ENCODE data around the gene SPOP. TPM values are rescaled to one million over a fixed set of nuclear protein-coding genes. Genes with fewer than 3 reads are reported as not detected.

The SPOP gene
- total and polyA plus RNA-seq, 9 of the 15 experiments (the other 6 are each of a cell fraction or from before 2014, with no cell fraction given) = 34.2 to 65.9 (median 39.7) TPM

- H3K9me1 ChIP-seq (ENCODE audit: control insufficient read depth, insufficient read depth, low read length) = no peaks in the 10 kb centered on the region
- POLR2A ChIA-PET = interaction anchor here (0.7 to 1.7 kb wide), 5 partner anchors 8 to 235 kb away, joined by 3 to 6 read pairs (median 3); no protein-coding TSS in a partner anchor
- in situ Hi-C loops (cut with MboI) (no loop called here), intact Hi-C loops (cut with micrococcal nuclease) (loop anchor here (10.0 kb wide), 1 partner anchor 276 kb away; the partner anchor contains the start of gene PHB1)
- peak overlapping the region; percentile 63; the same call in 1 of the 2 replicates for H2AFZ ChIP-seq (ENCODE audit: low read depth, low read length)
- no peaks in the 10 kb centered on the region for H3K9me3 ChIP-seq (replicated peaks; ENCODE audit: control insufficient read depth, insufficient read depth, low read depth, low read length)
- H3K4me3 ChIP-seq = no peak overlapping the region
- no peak overlapping the region for H3K27ac ChIP-seq (ENCODE audit: extremely low read depth, low read depth, low read length)
- CTCF ChIA-PET (ENCODE audit: low intra/inter-chr PET ratio) = no interaction called here
- peaks cover 4 to 5% of the 10 kb centered on the region in 2 experiments; a peak in 1 of 5 replicates for H3K4me1 ChIP-seq (replicated peaks in 1 of 2; ENCODE audit: control insufficient read depth in 2 of 2, insufficient read depth in 2 of 2, low read length in 2 of 2)
- H4K20me1 ChIP-seq (replicated peaks; ENCODE audit: control insufficient read depth, insufficient read depth, low read length) = no peaks in the 10 kb centered on the region; the same call in 1 of the 2 replicates
- ATAC-seq = no peak
- no peak for TF ChIP-seq HCFC1 (IDR thresholded peaks at IDR 0.05; ENCODE audit: low read depth, low read length)
- no peak for TF ChIP-seq ZNF316 (IDR thresholded peaks at IDR 0.05)
- TF ChIP-seq ZNF253 (CRISPR knock-in tag; conservative IDR thresholded peaks at IDR 0.05) = no peak
- TF ChIP-seq ZNF165 (CRISPR knock-in tag; IDR thresholded peaks at IDR 0.05; ENCODE audit: borderline replicate concordance) = no peak
- TF ChIP-seq JUNB (CRISPR knock-in tag; conservative IDR thresholded peaks at IDR 0.05) = no peak
- TF ChIP-seq AFF4 (CRISPR knock-in tag; IDR thresholded peaks at IDR 0.05) = no peak
- no peak for TF ChIP-seq NRF1 (conservative IDR thresholded peaks at IDR 0.05 in 1 of 2, IDR thresholded peaks at IDR 0.05 in 1 of 2)
- no peak for TF ChIP-seq EZH2 (IDR thresholded peaks at IDR 0.05; ENCODE audit: borderline replicate concordance, low read depth, low read length)
- no peak for TF ChIP-seq ZKSCAN1 (IDR thresholded peaks at IDR 0.05; ENCODE audit: low read depth, low read length)
- TF ChIP-seq THRA (IDR thresholded peaks at IDR 0.05) = no peak
- TF ChIP-seq THRAP3 (IDR thresholded peaks at IDR 0.05; ENCODE audit: borderline replicate concordance) = no peak
- TF ChIP-seq CREB5 (CRISPR knock-in tag; IDR thresholded peaks at IDR 0.05) = no peak
- no peak for TF ChIP-seq HMG20B (CRISPR knock-in tag; IDR thresholded peaks at IDR 0.05)
- no peak for TF ChIP-seq ZNF431 (CRISPR knock-in tag; IDR thresholded peaks at IDR 0.05)
- BruUV-seq (replicated peaks) = no TSS peak
- no peaks in the 10 kb centered on the region for H3K36me3 ChIP-seq (ENCODE audit: control insufficient read depth, insufficient read depth, low read length)
- no peaks in the 10 kb centered on the region for H3K79me2 ChIP-seq (ENCODE audit: control insufficient read depth, insufficient read depth, low read length)
- no peak overlapping the region for H3K9ac ChIP-seq (ENCODE audit: insufficient read depth in 1 of 2, low read depth in 2 of 2, low read length in 2 of 2)
- 19% methylated on average over 9 of the region's 9 CpGs for WGBS (ENCODE audit: insufficient coverage, low coverage, missing lambda C conversion rate)
- FAIRE-seq = no peak
- no peaks in the 10 kb centered on the region; a peak in 1 of 5 replicates for H3K27me3 ChIP-seq (ENCODE audit: control insufficient read depth in 2 of 2, insufficient read depth in 2 of 2, low read length in 2 of 2)
- no peak for DNase-seq (ENCODE audit: extremely low read depth in 1 of 4, low spot score in 3 of 4)
- H3K4me2 ChIP-seq (ENCODE audit: insufficient read depth, low read length) = no peak overlapping the region
Measured at GRCh38 chr17:49691086-49691676, 13.3 kb upstream of the SPOP start.
